Measurements from ENCODE around the gene GALNT2. TPM values are rescaled to one million over a fixed set of nuclear protein-coding genes. Genes with fewer than 3 reads are reported as not detected.
A peak's percentile ranks its signal among the peaks of the same experiment; 100 is the strongest.

The GALNT2 gene
- total and polyA plus RNA-seq, 2 of the 13 experiments (the other 11 are each of a cell fraction or from before 2014, with no cell fraction given): 39.3 to 39.6 TPM

DNA sequence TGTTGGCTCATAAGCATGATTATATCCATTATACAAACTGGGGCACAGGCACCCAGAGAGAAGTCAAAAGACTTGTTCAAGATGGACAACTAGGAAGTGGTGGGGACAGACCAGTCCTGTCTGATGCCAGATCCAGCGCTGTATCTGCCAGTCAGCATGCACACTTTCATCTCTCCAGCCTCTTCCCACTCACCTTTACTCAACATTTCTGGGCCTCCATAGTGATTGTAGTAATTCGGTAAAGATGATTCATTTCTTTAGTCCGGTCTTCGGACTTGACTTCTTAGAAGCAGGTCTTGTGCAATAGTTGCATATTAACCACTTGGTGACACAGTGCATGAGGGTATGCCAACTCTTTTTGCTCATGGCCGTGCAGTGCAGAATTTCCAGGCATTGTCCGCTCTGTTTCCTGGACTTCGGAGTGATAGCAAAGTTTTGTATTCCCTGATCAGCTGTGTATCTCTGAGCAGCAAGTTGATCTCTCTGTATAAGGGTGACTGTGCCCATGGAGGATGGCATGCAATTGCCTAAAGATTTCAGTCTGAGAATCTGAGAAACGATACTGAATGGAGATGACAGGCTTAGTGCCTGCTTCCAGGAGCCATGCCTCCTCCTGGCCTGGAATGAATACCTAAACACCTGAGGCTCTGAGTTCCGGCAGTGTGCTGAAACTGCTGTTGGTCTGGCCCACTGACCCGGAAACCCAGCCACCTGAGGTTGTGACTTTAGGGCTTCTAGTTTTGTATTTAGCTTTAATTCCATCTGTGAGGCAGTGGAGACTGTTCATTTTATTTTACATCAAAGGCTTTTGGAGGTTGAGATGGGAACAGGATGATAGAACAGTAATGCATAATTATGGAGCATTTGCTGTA lies 39.0 kb downstream of the GALNT2 start (continued):
- TF ChIP-seq RBAK (CRISPR knock-in tag; IDR thresholded peaks at IDR 0.05) (no peak), ZNF121 (CRISPR knock-in tag; IDR thresholded peaks at IDR 0.05) (no peak), REL (CRISPR knock-in tag; conservative IDR thresholded peaks at IDR 0.05) (no peak), ZFP90 (CRISPR knock-in tag; IDR thresholded peaks at IDR 0.05; ENCODE audit: borderline replicate concordance) (peak; percentile 65; the same call in 1 of the 2 replicates), ISX (CRISPR knock-in tag; conservative IDR thresholded peaks at IDR 0.05) (no peak), NFRKB (IDR thresholded peaks at IDR 0.05) (no peak), FOXK2 (IDR thresholded peaks at IDR 0.05) (no peak), ATM (IDR thresholded peaks at IDR 0.05; ENCODE audit: borderline replicate concordance) (no peak), HDAC2 (CRISPR knock-in tag; IDR thresholded peaks at IDR 0.05) (peak; percentile 86), MED1 (CRISPR knock-in tag; IDR thresholded peaks at IDR 0.05) (peak; percentile 80)
- TF ChIP-seq, protein P1, sequence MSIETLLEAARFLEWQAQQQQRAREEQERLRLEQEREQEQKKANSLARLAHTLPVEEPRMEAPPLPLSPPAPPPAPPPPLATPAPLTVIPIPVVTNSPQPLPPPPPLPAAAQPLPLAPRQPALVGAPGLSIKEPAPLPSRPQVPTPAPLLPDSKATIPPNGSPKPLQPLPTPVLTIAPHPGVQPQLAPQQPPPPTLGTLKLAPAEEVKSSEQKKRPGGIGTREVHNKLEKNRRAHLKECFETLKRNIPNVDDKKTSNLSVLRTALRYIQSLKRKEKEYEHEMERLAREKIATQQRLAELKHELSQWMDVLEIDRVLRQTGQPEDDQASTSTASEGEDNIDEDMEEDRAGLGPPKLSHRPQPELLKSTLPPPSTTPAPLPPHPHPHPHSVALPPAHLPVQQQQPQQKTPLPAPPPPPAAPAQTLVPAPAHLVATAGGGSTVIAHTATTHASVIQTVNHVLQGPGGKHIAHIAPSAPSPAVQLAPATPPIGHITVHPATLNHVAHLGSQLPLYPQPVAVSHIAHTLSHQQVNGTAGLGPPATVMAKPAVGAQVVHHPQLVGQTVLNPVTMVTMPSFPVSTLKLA (IDR thresholded peaks at IDR 0.05): peak; percentile 36; the same call in 1 of the 2 replicates
- TF ChIP-seq, protein P2, sequence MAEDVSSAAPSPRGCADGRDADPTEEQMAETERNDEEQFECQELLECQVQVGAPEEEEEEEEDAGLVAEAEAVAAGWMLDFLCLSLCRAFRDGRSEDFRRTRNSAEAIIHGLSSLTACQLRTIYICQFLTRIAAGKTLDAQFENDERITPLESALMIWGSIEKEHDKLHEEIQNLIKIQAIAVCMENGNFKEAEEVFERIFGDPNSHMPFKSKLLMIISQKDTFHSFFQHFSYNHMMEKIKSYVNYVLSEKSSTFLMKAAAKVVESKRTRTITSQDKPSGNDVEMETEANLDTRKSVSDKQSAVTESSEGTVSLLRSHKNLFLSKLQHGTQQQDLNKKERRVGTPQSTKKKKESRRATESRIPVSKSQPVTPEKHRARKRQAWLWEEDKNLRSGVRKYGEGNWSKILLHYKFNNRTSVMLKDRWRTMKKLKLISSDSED (CRISPR knock-in tag; IDR thresholded peaks at IDR 0.05): no peak
- TF ChIP-seq, protein P3, sequence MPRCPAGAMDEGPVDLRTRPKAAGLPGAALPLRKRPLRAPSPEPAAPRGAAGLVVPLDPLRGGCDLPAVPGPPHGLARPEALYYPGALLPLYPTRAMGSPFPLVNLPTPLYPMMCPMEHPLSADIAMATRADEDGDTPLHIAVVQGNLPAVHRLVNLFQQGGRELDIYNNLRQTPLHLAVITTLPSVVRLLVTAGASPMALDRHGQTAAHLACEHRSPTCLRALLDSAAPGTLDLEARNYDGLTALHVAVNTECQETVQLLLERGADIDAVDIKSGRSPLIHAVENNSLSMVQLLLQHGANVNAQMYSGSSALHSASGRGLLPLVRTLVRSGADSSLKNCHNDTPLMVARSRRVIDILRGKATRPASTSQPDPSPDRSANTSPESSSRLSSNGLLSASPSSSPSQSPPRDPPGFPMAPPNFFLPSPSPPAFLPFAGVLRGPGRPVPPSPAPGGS (CRISPR knock-in tag; IDR thresholded peaks at IDR 0.05): no peak
- TF ChIP-seq, protein P4, sequence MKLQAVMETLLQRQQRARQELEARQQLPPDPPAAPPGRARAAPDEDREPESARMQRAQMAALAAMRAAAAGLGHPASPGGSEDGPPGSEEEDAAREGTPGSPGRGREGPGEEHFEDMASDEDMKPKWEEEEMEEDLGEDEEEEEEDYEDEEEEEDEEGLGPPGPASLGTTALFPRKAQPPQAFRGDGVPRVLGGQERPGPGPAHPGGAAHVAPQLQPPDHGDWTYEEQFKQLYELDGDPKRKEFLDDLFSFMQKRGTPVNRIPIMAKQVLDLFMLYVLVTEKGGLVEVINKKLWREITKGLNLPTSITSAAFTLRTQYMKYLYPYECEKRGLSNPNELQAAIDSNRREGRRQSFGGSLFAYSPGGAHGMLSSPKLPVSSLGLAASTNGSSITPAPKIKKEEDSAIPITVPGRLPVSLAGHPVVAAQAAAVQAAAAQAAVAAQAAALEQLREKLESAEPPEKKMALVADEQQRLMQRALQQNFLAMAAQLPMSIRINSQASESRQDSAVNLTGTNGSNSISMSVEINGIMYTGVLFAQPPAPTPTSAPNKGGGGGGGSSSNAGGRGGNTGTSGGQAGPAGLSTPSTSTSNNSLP (IDR thresholded peaks at IDR 0.05; ENCODE audit: low read depth, low read length): peak; percentile 72; the same call in 1 of the 2 replicates
- TF ChIP-seq, protein P5, sequence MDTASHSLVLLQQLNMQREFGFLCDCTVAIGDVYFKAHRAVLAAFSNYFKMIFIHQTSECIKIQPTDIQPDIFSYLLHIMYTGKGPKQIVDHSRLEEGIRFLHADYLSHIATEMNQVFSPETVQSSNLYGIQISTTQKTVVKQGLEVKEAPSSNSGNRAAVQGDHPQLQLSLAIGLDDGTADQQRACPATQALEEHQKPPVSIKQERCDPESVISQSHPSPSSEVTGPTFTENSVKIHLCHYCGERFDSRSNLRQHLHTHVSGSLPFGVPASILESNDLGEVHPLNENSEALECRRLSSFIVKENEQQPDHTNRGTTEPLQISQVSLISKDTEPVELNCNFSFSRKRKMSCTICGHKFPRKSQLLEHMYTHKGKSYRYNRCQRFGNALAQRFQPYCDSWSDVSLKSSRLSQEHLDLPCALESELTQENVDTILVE (CRISPR knock-in tag; IDR thresholded peaks at IDR 0.05): peak; percentile 59; the same call in 1 of the 2 replicates
- TF ChIP-seq, protein P6, sequence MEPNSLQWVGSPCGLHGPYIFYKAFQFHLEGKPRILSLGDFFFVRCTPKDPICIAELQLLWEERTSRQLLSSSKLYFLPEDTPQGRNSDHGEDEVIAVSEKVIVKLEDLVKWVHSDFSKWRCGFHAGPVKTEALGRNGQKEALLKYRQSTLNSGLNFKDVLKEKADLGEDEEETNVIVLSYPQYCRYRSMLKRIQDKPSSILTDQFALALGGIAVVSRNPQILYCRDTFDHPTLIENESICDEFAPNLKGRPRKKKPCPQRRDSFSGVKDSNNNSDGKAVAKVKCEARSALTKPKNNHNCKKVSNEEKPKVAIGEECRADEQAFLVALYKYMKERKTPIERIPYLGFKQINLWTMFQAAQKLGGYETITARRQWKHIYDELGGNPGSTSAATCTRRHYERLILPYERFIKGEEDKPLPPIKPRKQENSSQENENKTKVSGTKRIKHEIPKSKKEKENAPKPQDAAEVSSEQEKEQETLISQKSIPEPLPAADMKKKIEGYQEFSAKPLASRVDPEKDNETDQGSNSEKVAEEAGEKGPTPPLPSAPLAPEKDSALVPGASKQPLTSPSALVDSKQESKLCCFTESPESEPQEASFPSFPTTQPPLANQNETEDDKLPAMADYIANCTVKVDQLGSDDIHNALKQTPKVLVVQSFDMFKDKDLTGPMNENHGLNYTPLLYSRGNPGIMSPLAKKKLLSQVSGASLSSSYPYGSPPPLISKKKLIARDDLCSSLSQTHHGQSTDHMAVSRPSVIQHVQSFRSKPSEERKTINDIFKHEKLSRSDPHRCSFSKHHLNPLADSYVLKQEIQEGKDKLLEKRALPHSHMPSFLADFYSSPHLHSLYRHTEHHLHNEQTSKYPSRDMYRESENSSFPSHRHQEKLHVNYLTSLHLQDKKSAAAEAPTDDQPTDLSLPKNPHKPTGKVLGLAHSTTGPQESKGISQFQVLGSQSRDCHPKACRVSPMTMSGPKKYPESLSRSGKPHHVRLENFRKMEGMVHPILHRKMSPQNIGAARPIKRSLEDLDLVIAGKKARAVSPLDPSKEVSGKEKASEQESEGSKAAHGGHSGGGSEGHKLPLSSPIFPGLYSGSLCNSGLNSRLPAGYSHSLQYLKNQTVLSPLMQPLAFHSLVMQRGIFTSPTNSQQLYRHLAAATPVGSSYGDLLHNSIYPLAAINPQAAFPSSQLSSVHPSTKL (CRISPR knock-in tag; IDR thresholded peaks at IDR 0.05): peak; percentile 97
- TF ChIP-seq, protein P7, sequence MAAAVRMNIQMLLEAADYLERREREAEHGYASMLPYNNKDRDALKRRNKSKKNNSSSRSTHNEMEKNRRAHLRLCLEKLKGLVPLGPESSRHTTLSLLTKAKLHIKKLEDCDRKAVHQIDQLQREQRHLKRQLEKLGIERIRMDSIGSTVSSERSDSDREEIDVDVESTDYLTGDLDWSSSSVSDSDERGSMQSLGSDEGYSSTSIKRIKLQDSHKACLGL (CRISPR knock-in tag; IDR thresholded peaks at IDR 0.05): no peak

Measured in HepG2 (cell line).